GM19397 (cell line): ENCODE measurements around the gene PDIA5.

ENCODE experiments used
- ATAC-seq: cut with Tn5 transposase; IDR thresholded peaks from one replicate; pipeline ENCODE4 v1.9.1; 2021; ENCODE audit warnings: mild to moderate bottlenecking, moderate library complexity; ENCODE audit not compliant: unreplicated experiment

Gene PDIA5

DNA sequence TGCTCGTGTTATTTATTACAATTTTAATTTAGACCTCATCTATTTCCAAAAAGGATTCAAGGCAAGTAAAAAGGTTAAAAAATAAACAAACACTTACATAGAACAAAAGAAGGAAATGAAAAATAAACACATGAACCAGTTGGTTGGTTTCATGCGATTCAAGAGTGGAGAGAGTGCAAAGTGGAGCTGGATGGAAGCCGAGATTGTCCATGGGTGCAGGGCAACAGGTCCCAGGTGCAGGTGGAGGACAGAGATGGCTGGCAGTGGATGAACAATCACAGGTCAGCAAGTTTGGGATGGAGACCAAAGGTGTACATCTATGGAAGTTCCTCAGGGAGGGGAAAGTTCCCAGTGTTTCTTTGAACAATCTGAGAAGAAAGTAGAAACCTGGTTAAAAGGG, 27.6 kb upstream of the PDIA5 start:
- ATAC-seq: no peak

DNA sequence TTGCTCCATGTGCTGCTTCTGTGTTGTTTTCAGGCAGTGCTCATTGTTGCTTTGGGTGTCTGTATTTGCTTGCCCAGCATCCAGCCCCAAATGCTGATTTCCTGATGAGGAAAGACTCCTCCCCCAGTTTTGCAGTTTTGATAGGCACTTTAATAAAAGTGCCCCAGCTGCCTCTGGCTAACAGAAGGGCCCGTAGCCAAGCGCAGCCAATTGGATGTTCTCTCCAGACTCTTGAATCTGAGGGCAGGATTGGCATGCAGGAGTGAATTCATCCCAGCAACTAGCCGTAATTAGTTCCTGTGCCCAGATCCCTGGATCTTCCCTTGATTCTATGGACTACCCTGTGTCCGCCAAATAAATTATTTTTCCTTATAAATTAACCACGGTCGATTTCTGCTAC, 24.4 kb upstream of the PDIA5 start:
- no peak for ATAC-seq

DNA sequence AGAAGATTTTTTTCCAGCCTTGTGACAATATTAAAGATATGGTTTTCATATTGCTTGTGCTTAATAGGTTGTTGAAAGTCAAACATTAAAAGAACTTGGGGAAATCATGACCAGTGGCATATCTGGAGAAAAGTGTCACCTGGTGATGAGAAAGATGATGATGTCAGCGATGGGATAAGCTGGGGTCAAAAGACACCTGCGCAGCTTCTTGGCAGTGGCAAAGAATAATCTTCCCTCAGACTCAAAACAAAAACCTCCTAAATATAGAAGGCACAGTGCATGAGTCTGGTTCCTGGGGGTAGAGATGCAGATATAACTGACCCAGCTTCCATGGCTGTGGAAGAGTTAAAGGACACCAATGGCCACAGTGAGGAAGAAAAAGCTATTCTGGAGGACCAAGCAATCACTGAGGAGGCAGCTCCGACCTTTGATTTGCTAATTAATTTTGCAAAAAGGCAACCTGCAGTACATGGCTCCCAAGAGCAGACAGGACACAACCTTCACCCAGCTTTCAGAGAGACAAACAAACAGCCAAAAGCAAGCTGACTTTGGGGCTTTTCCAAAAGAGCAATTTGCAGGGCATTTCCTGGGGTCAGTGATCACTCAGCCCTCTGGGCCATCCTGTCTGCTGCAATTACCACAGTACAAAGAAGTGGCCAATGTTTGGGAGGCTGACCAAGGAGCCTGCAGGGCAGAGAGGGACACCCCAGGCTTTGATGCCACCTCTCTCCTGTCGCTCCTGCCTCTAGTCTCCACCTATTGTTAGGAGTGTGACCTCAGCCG, 21.7 kb upstream of the PDIA5 start:
- ATAC-seq: no peak

DNA sequence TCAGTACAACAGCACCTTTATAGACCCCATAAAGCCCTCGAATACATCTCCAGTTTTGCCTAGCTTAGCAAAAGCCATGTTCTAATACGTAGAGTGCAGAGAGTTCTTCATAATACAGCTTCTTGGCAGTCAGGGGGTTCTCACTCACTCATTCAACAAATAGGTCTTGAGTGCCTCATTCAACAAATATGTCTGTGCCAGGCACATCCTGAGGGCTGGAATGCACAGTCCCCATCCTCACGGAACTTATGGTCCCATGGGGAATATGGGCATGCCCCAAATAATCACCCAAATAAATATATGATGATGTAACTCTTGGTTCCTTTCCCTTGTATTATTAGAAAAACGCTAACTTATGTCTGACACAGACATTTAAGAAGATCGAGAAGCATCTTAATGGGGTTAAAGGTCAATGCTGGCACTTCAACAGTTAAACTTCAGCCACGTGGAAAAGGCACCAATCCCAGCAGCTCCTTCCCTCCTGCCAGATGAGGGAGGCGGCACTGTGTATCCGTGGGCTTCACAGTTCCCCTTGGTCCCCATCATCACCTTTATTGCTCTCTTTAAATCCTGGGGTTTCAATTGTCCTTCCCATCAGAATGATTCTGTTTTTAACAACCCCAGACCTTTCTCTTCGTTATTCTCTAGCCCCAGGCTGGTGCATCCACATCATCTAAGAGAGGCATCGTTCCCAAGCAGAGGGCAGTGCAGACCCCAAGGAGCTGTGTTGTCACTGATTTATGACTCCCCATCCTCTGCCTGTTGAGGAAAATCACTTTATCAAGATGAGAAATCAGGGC, 20.4 kb upstream of the PDIA5 start:
- ATAC-seq: no peak

DNA sequence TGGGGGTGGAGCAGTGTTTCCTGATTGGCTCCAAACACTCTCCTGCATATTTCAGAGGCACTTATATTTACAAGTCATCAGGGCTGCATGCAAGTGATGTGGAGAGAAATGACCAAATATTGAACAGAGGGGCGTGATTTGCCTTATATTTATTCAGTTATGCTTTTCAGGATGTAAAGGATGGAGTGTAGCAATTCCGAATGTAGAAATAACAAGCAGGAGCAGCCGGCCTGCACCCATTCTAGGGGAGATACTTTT, 19.8 kb upstream of the PDIA5 start:
- no peak for ATAC-seq

DNA sequence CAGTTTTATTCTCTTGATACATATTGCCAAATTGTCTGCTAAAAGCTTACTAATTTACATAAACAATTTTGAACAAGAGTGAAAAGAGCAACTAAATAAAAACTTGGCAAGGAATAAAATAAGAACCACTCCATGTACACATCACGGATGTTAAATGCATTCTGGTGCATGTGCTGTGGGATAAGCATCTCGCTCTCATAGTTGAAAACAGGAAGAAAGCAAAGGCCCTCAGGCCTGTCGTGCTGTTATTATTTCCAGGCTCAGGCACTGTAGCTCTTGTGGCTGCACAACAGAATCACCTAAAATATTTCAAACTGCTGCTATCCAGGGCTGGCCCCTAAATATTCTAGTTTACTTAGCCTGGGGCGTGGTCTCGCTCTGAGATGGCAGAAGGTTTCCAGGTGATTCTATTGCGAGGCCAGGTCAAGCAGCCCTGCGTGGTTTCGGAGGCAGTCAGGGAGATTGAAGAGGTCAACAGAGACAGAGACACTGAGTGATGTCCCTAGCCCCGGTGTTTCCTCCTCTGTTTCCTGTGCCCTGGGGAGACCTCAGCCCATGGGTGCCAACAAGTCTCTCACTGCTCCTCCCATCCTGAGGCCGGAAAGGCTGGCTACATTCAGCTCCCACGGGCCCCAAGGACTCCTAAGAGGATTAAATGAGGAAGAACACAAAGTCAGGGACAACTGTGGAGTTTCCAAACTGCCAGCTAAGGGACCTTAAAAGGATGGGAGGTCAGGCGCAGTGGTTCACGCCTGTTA, 18.2 kb upstream of the PDIA5 start:
- no peak for ATAC-seq

DNA sequence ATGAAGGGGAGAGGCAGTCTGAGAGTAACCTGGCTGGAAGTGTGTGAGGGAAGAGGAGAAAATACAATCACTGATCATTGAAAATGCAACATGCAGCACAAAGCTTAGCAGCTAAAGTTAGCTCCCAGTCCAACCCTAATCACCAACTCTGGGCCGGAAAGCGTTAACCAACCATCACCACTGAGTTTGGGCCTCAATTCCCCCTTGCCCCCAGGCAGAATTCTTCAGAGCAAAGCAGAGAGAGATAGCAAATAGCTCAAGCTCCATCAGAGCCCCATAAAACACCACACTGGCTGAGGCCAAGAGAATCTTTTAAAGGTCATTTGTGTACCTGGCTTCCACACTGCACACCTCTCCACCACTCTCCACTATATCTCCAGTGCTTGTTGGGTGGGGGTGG, 16.2 kb upstream of the PDIA5 start:
- ATAC-seq: no peak

DNA sequence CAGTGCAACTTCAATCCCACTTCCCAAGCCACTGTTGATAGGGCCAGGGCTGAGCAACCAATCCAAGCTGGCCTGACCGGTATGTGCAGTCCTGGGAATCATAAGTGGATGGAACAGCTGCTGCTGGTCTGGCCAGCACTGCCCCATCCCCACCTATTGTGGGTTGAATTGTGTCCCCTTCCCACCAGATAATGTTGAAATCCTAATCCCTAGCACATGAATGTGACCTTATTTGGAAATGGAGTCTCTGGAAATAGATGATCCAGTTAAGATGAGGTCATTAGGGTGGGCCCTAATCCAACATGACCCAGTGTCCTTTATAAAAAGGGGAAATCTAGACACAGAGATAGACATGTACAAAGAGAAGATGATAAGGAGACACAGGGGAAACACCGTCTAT, 13.7 kb upstream of the PDIA5 start:
- ATAC-seq: no peak

DNA sequence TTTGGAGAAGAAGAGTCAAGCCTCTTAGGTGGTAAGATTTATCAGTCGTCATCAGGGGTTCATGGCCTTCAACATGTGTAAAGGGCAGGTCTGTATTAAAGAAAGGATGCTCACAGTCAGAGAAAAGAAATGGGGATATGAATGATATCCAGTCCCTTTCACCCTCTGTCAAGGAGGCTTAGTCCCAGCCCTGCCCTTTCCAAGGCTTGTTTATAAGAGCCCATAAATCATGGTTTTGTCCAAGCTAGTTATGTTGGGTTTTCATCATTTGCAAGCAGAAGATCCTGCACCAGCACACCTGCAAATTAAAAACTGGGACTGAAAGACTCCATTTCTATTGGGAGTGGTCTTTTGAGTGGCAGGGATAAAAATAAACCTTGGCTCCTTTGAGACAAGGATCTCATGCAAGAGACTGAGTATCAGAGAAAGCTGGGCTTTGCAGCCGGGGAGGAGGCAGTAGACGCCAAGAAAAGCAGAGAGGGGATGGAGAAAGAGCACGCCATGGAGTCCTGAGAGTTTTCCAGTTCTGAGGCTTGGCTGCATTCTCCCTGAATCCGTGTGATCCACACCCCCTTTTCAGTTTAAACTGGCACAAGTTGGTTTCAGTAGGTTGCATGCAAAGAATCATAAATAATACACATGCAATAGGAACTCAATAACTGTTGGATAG, 12.6 kb upstream of the PDIA5 start:
- ATAC-seq: no peak

DNA sequence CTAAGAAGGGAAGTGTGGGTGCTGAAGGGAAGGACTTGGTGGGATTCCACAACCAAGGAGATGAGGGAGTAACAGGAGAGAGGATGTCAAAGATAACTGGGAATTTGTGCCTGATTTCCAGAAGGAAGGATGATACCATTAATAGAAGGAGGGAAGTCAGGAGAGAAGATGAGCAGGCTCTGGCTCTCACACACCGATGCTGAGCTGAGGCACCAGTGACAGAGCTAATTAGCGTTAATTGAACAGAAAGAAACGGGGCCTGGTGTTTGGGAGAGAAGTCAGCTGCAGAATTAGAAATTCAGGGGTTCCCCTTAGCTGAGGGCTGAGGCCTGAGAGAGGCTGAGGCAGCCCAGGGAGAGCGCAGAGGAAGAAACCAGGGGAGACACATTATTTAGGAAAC, 11.9 kb upstream of the PDIA5 start:
- no peak for ATAC-seq

DNA sequence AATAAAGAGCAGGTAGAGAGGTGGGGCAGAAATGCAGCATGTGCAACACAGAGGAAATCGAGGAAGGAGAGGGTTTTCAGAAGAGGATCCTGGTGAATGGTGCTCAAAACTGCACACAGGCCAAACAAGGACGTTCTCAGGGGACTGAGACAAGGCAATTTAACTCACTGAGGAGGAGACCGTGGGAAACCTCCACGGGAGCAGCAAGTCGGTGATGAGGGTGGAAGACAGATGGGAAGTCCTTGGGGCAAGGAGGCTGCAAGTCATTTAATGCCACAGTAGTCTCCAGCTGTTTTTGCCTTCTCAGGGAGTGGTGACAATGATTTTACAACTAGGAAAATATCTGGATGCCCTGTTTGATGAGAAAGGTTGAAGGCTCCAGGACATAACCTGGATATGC, 11.5 kb upstream of the PDIA5 start:
- ATAC-seq: no peak

DNA sequence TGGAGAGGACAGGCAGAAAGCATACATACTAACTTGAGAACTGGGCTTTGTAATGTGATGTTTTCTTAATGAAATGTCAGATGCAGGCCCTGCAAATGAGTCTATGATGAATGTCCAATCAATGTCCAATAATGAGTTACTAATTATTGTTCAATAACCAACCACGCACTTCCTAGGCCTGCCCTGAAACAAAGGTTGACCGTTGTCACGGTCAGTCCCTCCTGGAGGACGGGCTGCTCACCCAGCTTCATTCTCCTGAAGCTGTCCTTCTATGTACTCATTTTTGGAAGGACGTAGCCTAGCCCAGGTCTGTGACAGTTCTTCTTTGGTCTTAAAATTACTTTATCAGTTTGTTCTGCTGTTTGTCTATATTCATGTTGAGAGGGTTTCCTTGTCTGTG, 8.3 kb upstream of the PDIA5 start:
- ATAC-seq: no peak

DNA sequence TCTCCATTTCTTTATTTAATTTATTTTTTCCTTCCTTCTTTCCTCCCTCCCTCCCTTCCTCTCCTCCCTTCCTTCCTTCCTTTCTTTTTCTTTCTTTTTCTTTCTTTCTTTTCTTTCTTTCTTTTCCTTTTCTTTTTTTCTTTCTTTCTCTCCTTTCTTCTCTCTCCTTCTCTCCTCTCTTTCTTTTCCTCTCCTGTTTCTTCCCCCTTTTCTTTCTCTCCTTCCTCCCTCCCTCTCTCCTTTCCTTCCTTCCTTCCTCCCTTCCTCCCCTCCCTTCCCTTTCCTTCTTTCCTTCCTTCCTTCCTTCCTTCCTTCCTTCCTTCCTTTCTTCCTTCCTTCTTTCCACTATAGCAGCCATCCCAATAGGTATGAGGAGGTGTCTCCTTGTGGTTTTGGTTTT, 6.8 kb upstream of the PDIA5 start:
- no peak for ATAC-seq

DNA sequence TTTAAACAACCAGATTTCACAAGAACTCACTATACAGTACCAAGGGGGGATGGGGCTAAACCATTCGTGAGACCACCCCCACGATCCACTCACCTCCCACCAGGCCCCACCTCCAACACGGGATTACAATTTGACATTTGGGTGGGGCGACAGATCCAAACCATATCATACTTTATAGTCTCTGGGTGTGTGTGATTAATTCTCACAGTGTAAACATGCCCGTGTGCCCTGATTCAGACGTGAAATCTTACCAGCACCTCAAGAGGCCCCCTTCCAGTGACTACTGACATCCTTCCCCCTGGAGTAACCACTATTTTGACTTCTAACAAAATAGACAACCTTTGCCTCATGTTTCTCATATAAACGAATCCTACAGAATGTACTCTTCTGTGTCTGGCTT, 5.0 kb upstream of the PDIA5 start:
- ATAC-seq: no peak

DNA sequence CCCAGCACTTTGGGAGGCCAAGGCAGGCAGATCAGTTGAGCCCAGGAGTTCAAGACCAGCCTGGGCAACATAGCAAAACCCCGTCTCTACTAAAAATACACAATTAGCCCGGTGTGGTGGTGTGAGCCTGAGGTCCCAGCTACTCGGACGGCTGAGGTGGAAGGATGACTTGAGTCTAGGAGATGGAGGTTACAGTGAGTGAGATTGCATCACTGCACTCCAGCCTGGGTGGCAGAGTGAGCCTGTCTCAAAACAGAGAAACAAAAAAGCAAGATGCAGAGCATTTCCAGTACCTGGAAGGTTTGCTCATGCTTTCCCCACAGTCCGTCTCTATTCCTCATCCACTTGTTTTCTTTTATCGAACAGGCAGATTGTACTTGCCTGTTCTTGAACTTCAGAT, 3.8 kb upstream of the PDIA5 start:
- no peak for ATAC-seq

DNA sequence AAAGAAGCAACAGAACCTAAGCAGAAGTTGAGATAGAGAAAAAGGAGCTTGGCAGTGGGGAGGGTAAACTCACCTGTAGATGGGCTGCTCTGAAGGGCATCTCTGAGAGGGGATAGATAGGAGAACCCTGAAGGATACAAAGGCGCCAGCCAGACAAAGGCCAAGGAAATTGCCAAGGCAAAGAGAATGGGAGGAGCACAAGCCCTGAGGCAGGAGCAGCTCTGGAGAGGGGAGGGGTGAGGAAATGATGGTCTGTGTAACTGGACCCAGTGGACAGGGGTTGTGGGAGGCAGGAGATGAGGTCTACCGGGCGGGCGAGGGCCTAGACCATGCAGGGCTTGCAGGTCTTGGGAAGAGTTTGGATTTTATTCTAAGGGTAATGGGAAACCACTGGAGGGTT, 2.3 kb upstream of the PDIA5 start:
- ATAC-seq: no peak

DNA sequence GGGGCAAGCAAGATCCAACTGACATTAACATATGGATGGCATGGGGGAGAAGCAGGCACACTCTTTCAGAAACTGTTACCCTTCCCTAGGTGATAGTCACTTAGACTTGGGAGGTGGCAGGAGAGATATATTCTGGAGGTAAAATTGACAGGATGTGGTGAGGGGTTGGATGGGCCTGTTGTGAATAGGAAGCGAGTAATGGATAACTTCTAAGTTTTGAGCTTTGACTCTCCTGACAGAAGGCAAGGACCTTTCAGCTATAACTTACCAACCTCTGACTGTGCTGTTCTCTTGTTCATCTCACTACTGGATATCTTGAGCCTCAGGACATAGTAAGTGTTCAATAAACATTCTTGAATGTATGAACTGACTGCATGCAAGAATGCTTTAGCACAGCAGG, 1.9 kb upstream of the PDIA5 start:
- no peak for ATAC-seq

DNA sequence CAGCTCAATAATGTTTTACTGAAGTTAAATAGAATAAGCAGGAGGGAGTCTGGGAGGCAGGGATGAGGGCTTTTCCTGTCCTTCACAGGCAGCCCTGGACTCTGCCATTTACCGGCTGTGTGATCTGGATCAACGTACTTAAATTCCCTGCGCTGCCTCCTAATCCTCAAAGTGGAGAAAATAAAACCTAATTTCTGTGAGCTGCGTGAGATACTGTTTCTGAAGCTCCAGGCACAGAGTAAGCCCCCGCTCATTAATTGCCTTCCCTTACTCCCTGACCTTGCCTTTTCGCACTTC, 278 bp upstream of the PDIA5 start:
- no peak for ATAC-seq

DNA sequence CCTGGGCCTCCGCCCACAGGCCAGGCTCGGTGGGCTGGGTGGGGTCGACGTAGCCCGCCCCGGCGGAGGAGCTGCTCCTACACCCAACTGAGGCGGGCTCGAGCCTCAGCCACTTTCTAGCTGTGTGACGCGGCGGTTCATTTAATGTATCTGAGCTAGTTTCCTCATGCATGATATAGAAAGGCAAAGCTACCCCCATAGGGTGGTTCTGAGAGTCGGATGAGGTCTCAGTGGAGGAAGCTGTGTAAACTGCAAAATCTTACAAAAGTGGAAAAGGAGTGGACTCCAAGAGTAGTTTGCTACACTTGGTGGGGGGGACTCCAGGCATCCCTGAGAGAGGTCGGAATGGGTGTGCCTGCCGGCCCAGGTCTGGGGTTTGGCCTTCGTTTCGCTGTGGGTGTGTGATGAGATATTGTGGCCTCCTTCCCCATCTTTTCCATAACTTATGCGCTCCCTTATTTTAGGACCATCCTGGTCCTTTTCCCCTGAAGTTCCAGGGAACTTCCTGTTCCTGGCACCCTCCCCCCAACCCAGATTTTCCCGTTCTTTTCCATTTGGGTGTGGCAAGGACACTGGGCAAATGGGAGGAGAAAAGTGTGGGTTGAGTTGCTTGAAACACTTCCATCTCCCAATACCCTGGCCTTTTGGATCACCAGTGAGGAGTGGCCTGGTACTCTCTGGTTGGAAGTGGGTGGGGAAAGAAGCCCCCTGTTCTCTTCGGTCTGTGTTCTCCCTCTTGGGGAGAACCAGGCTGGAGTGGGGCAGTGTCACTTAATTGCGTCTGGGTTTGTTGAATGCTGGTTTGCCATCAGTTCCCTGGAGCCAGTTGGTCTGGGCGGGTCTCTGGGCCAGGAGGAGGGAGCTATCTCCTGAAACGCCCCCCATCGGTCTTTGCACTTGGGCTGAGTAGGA, 1.1 kb downstream of the PDIA5 start:
- no peak for ATAC-seq

DNA sequence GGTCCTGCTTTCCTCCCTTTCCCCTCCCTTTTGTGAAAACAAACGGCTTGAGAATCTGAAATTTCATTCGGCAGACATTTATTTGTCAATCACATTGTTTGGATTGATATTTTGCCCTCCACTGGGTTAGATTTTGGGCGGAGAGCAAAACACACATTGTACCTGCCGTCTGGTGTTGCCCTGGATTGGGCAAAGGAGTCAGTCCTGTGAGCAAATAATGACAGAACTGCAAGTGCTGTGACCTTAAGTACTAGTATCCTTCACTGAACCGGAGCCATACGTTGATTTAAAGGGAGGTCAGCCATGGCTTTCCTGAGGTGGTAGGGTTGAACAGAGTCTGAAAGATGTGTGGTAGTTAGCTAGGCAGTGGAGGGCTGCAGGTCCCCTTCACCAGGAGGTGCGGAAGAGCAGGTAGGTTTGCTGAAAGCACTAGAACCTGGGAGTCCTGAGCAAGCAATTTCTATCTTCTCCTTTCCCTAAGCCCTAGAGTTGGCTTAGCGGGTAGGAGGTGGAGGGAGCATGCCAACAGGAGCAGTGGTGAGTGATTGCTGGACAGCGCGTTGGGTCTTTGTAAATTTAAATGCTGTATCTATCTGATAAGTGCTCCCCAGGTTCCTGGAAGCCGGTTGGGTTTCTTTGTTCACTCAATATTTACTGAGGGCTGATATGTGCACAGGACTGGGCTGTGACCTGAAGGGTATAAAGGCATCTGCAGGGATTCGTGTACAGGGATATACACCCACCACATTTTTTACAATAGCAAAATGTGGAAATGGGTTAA, 2.0 kb downstream of the PDIA5 start:
- ATAC-seq: no peak
